A549 (cell line): ENCODE results near the gene SWT1. TPM values are rescaled to one million over a fixed set of nuclear protein-coding genes. Genes with fewer than 3 reads are reported as not detected.

Experiments used
- ATAC-seq, 2 experiments: fragments of 200-7000 bp in 1 of 2; fragments of >200 bp in 1 of 2; cut with Nextera tagmentation in 1 of 2; cut with Tn5 transposase in 1 of 2; 3 replicates each; pipeline versions ENCODE4 v1.8.0 to v1.9.1; 2018 to 2020; ENCODE audit warnings: mild to moderate bottlenecking in 1 of 2, moderate library complexity in 1 of 2
- CTCF ChIA-PET: fragments of 300-600 bp; sonication (Branson Sonifier 250); formaldehyde crosslinking; extraction: SDS; loops from one replicate; lab custom pipeline; 2021; ENCODE audit warnings: antibody characterized with exemption, inconsistent platforms; lab: Yijun Ruan, JAX
- POLR2A ChIA-PET: fragments of 350-600 bp; formaldehyde crosslinking; extraction: SDS; loops from one replicate; lab custom pipeline; 2021; ENCODE audit warnings: antibody characterized with exemption, inconsistent platforms; lab: Yijun Ruan, JAX
- DNase-seq, 2 experiments: peaks; one replicate each; pipeline versions ENCODE4 v3.0.0 to v3.0.0-alpha.2; 2011 to 2016; ENCODE audit warnings: low read depth in 1 of 2, low spot score in 1 of 2
- FAIRE-seq: peaks from 2 replicates; lab custom pipeline; 2011; peaks lifted over from hg19 to GRCh38; lab: Jason Lieb, UNC
- H3K27ac ChIP-seq, 2 experiments: fragments of >200 bp; sonication (Bioruptor Twin); formaldehyde crosslinking; 3 replicates each; pipeline ENCODE4 v1.5.1; 2016 to 2017
- H3K4me1 ChIP-seq: fragments of >200 bp; sonication (Bioruptor Twin); formaldehyde crosslinking; 3 replicates; pipeline ENCODE4 v1.6.1; 2016
- H3K4me2 ChIP-seq: fragments of >200 bp; sonication (Bioruptor Twin); formaldehyde crosslinking; 3 replicates; pipeline ENCODE4 v1.6.1; 2016
- H3K4me3 ChIP-seq: fragments of >200 bp; sonication (Bioruptor Twin); formaldehyde crosslinking; 3 replicates; pipeline ENCODE4 v1.5.1; 2016
- H3K9me3 ChIP-seq: fragments of >200 bp; sonication (Bioruptor Twin); formaldehyde crosslinking; 3 replicates; pipeline ENCODE4 v1.6.1; 2016
- BHLHE40 ChIP-seq: IDR thresholded peaks from 2 replicates; pipeline ENCODE4 v1.6.1; 2012; ENCODE audit warnings: low read depth, low read length, inconsistent platforms
- CBX2 ChIP-seq: fragments of 200-600 bp; sonication (generic); IDR thresholded peaks from 2 replicates; pipeline ENCODE4 v1.6.1; 2016; ENCODE audit warnings: low read depth, mild to moderate bottlenecking, borderline replicate concordance
- CBX8 ChIP-seq: fragments of 200-600 bp; sonication (generic); IDR thresholded peaks from 2 replicates; pipeline ENCODE4 v1.6.1; 2016
- EHF ChIP-seq: fragments of 250-450 bp; sonication (Bioruptor Pico); IDR thresholded peaks from 2 replicates; pipeline ENCODE4 v1.5.0; 2020; ENCODE audit warnings: mild to moderate bottlenecking
- EP300 ChIP-seq, 2 experiments: fragments of >200 bp; sonication (Bioruptor Twin); formaldehyde crosslinking; IDR thresholded peaks; 2 replicates in 1 of 2; 3 replicates in 1 of 2; pipeline ENCODE4 v1.6.1; 2016 to 2017
- ESRRA ChIP-seq: fragments of 150-350 bp; IDR thresholded peaks from 2 replicates; pipeline ENCODE4 v1.6.1; 2014; ENCODE audit warnings: mild to moderate bottlenecking, low read length, borderline replicate concordance
- FOSB ChIP-seq: fragments of 250-450 bp; sonication (Bioruptor Pico); IDR thresholded peaks from 2 replicates; pipeline ENCODE4 v1.5.0; 2020; ENCODE audit warnings: mild to moderate bottlenecking, moderate library complexity
- FOXS1 ChIP-seq: fragments of 250-450 bp; sonication (Bioruptor Pico); IDR thresholded peaks from 2 replicates; pipeline ENCODE4 v1.5.0; 2020; ENCODE audit warnings: mild to moderate bottlenecking, moderate library complexity
- GATA3 ChIP-seq: IDR thresholded peaks from 2 replicates; pipeline ENCODE4 v1.6.1; 2012; ENCODE audit warnings: borderline replicate concordance
- HDAC2 ChIP-seq: fragments of 200-600 bp; sonication (generic); IDR thresholded peaks from 2 replicates; pipeline ENCODE4 v1.6.1; 2016
- JUN ChIP-seq, 2 experiments: fragments of >200 bp; sonication (Bioruptor Twin); formaldehyde crosslinking; IDR thresholded peaks; 2 replicates in 1 of 2; 3 replicates in 1 of 2; pipeline ENCODE4 v1.6.1; 2016 to 2017
- MAFK ChIP-seq: fragments of 450-650 bp; IDR thresholded peaks from 2 replicates; pipeline ENCODE4 v1.6.1; 2014; ENCODE audit not compliant: partially characterized antibody
- MYC ChIP-seq: IDR thresholded peaks from 2 replicates; pipeline ENCODE4 v1.6.1; 2012; ENCODE audit warnings: mild to moderate bottlenecking, inconsistent platforms, low read length, improper control_type of control experiment, borderline replicate concordance
- NFE2L2 ChIP-seq: fragments of 150-350 bp; conservative IDR thresholded peaks from 2 replicates; pipeline ENCODE4 v1.6.1; 2014; ENCODE audit warnings: low read length
- NPAS2 ChIP-seq: fragments of 250-450 bp; sonication (Bioruptor Pico); IDR thresholded peaks from 2 replicates; pipeline ENCODE4 v1.8.0; 2022; ENCODE audit warnings: mild to moderate bottlenecking, moderate library complexity, borderline replicate concordance
- PHF8 ChIP-seq: fragments of 200-600 bp; sonication (generic); IDR thresholded peaks from 2 replicates; pipeline ENCODE4 v1.6.1; 2016; ENCODE audit warnings: low read depth, mild to moderate bottlenecking, antibody characterized with exemption, moderate library complexity, borderline replicate concordance
- RFX5 ChIP-seq: fragments of 450-650 bp; IDR thresholded peaks from 2 replicates; pipeline ENCODE4 v1.7.1; 2014; ENCODE audit warnings: antibody characterized with exemption, mild to moderate bottlenecking, moderate library complexity
- SREBF2 ChIP-seq: fragments of 450-650 bp; IDR thresholded peaks from 2 replicates; pipeline ENCODE4 v1.6.1; 2014; ENCODE audit warnings: mild to moderate bottlenecking, moderate library complexity
- TP53 ChIP-seq: fragments of 250-450 bp; sonication (Bioruptor Pico); IDR thresholded peaks from 2 replicates; pipeline ENCODE4 v1.5.0; 2021; ENCODE audit warnings: mild to moderate bottlenecking, moderate library complexity
- ZC3H11A ChIP-seq: fragments of 450-650 bp; IDR thresholded peaks from 2 replicates; pipeline ENCODE4 v1.6.1; 2014; ENCODE audit warnings: antibody characterized with exemption, mild to moderate bottlenecking
- ZFP36 ChIP-seq: fragments of 450-650 bp; IDR thresholded peaks from 2 replicates; pipeline ENCODE4 v1.6.1; 2014; ENCODE audit warnings: borderline replicate concordance; ENCODE audit not compliant: partially characterized antibody
- ZSCAN20 ChIP-seq: fragments of 250-450 bp; sonication (Bioruptor Pico); IDR thresholded peaks from 2 replicates; pipeline ENCODE4 v1.8.0; 2022; ENCODE audit warnings: mild to moderate bottlenecking, moderate library complexity
- WGBS: methylation state at CpG from one replicate; pipeline ENCODE4 v1.1.6; 2017; ENCODE audit errors: missing lambda C conversion rate; 5-methylcytosine and 5-hydroxymethylcytosine counted together
- polyA plus RNA-seq, 4 experiments: library from polyadenylated mRNA; depleted of rRNA in 3 of 4; stranded (reverse); fragments of >200 nt; fragmentation: RNase III in 1 of 4; extraction: RNeasy Plus Mini Kit Qiagen cat#74134 plus additional on column Dnase treatment in 1 of 4; gene quantifications; 2 replicates in 3 of 4; 3 replicates in 1 of 4; pipeline ENCODE4 v1.2.3, GENCODE V29; 2011 to 2017
- TF ChIP-seq, protein P1 (sequence below): fragments of 450-650 bp; IDR thresholded peaks from 2 replicates; pipeline ENCODE4 v1.6.1; 2014; ENCODE audit warnings: antibody characterized with exemption
- TF ChIP-seq, protein P2 (sequence below): fragments of 250-450 bp; sonication (Bioruptor Pico); IDR thresholded peaks from 2 replicates; pipeline ENCODE4 v1.5.0; 2020; ENCODE audit warnings: low read depth, mild to moderate bottlenecking, moderate library complexity

SWT1 gene
- polyA plus RNA-seq, 2 of the 4 experiments (the other 2 are of a cell fraction): 1.5 to 2.4 TPM

DNA sequence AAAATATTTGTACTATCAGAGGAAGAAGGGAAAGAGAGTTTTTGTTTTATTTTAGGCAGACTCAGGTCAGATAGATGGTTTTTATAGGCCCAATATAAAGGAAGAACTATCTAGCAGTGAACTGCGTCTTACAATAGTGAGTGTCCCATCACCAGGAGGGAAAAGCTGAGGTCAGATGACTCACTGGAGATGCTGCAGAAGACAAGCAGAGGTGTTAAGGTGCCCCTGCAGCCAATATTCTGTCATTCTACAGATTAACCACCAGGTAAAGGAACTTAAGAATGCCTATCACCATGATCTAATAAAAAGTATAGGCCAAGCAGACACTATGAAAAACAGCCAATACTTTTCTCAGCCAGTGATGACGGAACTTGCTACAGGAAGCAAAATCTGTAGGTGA, 130.5 kb downstream of the SWT1 start:
- DNase-seq (no peak), ATAC-seq (no peak), FAIRE-seq (no peak)
- ChIA-PET POLR2A (no interaction called here), CTCF (no interaction called here)
- no peaks in the 10 kb centered on the region for H3K9me3 ChIP-seq
- no peak overlapping the region for H3K4me3 ChIP-seq
- no peak overlapping the region for H3K27ac ChIP-seq
- no peak overlapping the region for H3K4me2 ChIP-seq
- no peaks in the 10 kb centered on the region for H3K4me1 ChIP-seq
- 100% methylated on average over 2 of the region's 2 CpGs for WGBS
- TF ChIP-seq EP300 (IDR thresholded peaks at IDR 0.05): no peak
- no peak for TF ChIP-seq RFX5
- no peak for TF ChIP-seq PHF8
- TF ChIP-seq FOSB (CRISPR knock-in tag): no peak
- no peak for TF ChIP-seq MAFK
- TF ChIP-seq NPAS2 (CRISPR knock-in tag): no peak
- TF ChIP-seq GATA3: no peak
- TF ChIP-seq ESRRA: no peak
- no peak for TF ChIP-seq SREBF2
- no peak for TF ChIP-seq FOXS1 (CRISPR knock-in tag)
- TF ChIP-seq CBX2: no peak
- TF ChIP-seq HDAC2: no peak
- no peak for TF ChIP-seq NFE2L2
- no peak for TF ChIP-seq BHLHE40
- TF ChIP-seq TP53: no peak
- no peak for TF ChIP-seq ZFP36
- TF ChIP-seq, protein P1, sequence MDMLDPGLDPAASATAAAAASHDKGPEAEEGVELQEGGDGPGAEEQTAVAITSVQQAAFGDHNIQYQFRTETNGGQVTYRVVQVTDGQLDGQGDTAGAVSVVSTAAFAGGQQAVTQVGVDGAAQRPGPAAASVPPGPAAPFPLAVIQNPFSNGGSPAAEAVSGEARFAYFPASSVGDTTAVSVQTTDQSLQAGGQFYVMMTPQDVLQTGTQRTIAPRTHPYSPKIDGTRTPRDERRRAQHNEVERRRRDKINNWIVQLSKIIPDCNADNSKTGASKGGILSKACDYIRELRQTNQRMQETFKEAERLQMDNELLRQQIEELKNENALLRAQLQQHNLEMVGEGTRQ: no peak
- TF ChIP-seq, protein P2, sequence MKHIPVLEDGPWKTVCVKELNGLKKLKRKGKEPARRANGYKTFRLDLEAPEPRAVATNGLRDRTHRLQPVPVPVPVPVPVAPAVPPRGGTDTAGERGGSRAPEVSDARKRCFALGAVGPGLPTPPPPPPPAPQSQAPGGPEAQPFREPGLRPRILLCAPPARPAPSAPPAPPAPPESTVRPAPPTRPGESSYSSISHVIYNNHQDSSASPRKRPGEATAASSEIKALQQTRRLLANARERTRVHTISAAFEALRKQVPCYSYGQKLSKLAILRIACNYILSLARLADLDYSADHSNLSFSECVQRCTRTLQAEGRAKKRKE (CRISPR knock-in tag): no peak
- no peak for TF ChIP-seq MYC

DNA sequence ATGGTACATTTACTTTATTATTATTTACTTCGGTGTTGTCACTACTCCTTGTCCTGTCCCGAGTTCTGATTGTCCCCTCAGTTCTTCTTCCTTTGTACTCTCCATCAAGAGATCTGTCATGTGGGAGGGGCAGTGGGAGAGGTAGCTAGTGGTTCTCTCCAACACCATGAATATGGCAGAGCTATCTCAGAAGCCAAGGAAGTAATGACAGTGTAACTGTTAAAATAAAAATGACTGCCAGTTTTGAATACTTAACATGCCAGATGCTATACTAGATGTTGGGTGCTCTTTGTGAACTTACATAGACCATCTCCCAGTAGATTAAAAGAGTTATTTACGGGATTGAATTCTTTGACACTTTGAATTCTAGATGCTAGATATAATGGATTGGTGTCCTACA, 131.5 kb downstream of the SWT1 start:
- 95% methylated on average over 3 of the region's 3 CpGs for WGBS
- Histone ChIP-seq H3K4me2 (no peak overlapping the region), H3K4me1 (no peaks in the 10 kb centered on the region), H3K27ac (no peak overlapping the region), H3K9me3 (no peaks in the 10 kb centered on the region), H3K4me3 (no peak overlapping the region)
- ATAC-seq: no peak
- DNase-seq: no peak
- TF ChIP-seq JUN (IDR thresholded peaks at IDR 0.05) (no peak), PHF8 (no peak), BHLHE40 (no peak), ZC3H11A (no peak), EHF (CRISPR knock-in tag) (no peak)
- ChIA-PET CTCF (interaction anchor here (1.5 kb wide), 1 partner anchor 393 kb away, joined by 4 read pairs; no protein-coding TSS in a partner anchor), POLR2A (no interaction called here)
- FAIRE-seq: no peak

DNA sequence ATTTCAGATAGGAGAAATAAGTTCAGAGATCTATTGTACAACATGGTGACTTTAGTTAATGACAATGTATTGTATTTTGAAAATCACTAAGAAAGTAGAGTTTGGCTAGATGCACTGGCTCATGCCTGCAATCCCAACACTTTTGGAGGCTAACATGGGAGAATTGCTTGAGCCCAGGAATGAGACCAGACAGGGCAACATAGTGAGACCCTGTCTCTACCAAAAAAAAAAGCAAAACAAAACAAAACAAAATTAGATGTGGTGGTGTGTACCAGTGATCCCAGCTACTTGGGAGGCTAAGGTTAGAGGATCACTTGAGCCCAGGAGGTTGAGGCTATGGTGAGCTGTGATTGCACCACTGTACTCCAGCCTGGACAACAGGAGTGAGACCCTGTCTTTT, 132.9 kb downstream of the SWT1 start:
- Histone ChIP-seq H3K4me3 (no peak overlapping the region), H3K4me1 (no peaks in the 10 kb centered on the region), H3K27ac (no peak overlapping the region), H3K4me2 (no peak overlapping the region), H3K9me3 (no peaks in the 10 kb centered on the region)
- no peak for ATAC-seq
- TF ChIP-seq ZSCAN20 (CRISPR knock-in tag) (no peak), CBX8 (no peak)
- FAIRE-seq: no peak
- ChIA-PET CTCF (no interaction called here), POLR2A (no interaction called here)
- no peak for DNase-seq
